HUES6 (cell line): ENCODE measurements around the gene IL16.

Experiments
- H3K27ac ChIP-seq: 2 replicates; pipeline ENCODE4 v1.7.0; 2013; ENCODE audit warnings: low read depth, mild to moderate bottlenecking, low read length, inconsistent platforms
- H3K27me3 ChIP-seq: 2 replicates; pipeline ENCODE4 v1.6.1; 2013; ENCODE audit warnings: low read length; ENCODE audit not compliant: control insufficient read depth, insufficient read depth
- H3K36me3 ChIP-seq: 2 replicates; pipeline ENCODE4 v1.6.1; 2013; ENCODE audit warnings: low read length; ENCODE audit not compliant: control insufficient read depth, insufficient read depth
- H3K4me1 ChIP-seq: 2 replicates; pipeline ENCODE4 v1.6.1; 2013; ENCODE audit warnings: low read length; ENCODE audit not compliant: control insufficient read depth, insufficient read depth
- H3K4me3 ChIP-seq: 2 replicates; pipeline ENCODE4 v1.5.1; 2013; ENCODE audit warnings: low read depth, low read length
- H3K9ac ChIP-seq: one replicate; pipeline ENCODE4 v1.6.1; 2013; ENCODE audit warnings: mild to moderate bottlenecking, low read length
- H3K9me3 ChIP-seq: 2 replicates; pipeline ENCODE4 v1.6.1; 2013; ENCODE audit warnings: low read depth, low read length; ENCODE audit not compliant: control insufficient read depth, insufficient read depth

IL16 gene

DNA sequence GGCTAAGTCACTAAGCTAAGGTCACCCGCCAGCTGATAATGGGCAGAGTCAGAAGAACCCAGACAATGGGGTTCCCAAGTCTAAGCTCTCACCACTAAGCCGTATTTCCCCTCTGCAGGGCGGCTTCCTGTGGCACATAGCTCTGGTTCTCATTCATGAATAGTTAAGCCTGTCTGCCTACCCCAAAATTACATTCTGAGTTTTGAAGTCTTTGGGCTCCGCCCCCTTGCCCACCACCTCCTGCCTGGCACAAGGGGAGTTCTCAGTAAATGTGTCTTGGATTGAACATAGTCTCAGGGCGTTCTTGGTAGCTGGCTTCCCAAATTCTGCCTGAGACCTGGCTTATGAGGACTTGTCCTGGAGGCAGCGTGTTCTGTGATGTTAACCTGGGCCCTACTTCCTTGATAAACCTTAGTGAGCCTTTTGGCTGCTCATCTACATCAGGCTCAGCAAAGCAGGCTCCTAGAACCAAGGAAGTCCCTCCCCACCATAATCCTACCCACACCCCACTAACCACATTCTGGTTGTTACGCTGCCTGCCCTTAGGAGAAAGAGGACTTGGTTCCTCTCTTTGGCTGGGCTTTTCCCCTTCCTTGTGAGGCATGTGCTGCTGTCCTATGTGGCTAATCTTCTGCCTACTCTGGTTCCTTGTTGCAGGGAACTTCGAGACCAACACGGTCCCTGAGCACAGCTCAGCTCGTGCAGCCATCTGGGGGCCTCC, 72.4 kb downstream of the IL16 start:
- Histone ChIP-seq H3K27ac (no peak overlapping the region), H3K36me3 (no peaks in the 10 kb centered on the region), H3K4me1 (peaks cover 7% of the 10 kb centered on the region), H3K27me3 (no peaks in the 10 kb centered on the region), H3K9me3 (no peaks in the 10 kb centered on the region), H3K4me3 (no peak overlapping the region), H3K9ac (no peak overlapping the region)

- no peaks in the 10 kb centered on the region for H3K36me3 ChIP-seq
- no peaks in the 10 kb centered on the region for H3K27me3 ChIP-seq
- no peak overlapping the region for H3K4me3 ChIP-seq
- peaks cover 11% of the 10 kb centered on the region for H3K4me1 ChIP-seq
- no peaks in the 10 kb centered on the region for H3K9me3 ChIP-seq
- H3K27ac ChIP-seq = no peak overlapping the region
- H3K9ac ChIP-seq = no peak overlapping the region
These were observed 73.5 kb downstream of the IL16 start for GRCh38 chr15:81270188-81270587.

DNA sequence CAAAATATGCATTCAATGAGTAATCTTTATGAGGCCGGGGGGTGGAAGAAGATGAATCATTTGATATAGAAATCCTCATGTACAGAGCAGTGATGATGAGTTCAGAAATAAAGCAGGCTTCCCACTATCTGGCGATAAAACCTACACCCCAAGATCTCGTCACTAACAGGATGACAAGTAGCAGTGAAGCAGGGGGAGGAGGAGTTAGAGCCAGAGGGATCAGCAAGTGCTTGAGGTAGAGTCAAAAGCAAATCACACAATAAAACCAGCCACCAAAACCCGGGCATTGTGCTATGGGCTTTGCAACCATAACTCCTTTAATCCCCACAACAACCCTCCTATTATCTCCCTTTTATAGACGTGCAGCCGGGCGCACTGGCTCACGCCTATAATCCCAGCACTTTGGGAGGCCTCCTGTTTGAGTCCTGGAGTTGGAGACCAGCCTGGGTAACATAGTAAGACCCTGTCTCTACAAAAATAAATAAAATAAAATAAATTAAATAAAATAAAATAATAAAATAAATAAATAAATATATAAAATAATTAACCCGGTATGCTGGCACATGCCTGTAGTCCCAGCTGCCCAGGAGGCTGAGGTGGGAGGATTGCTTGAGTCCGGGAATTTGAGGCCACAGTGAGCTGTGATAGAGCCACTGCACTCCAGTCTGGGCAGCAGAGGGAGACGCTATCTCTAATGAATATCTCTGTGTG, 74.3 kb downstream of the IL16 start:
- no peak overlapping the region for H3K27ac ChIP-seq
- H3K36me3 ChIP-seq = no peaks in the 10 kb centered on the region
- H3K27me3 ChIP-seq = no peaks in the 10 kb centered on the region
- no peak overlapping the region for H3K9ac ChIP-seq
- no peak overlapping the region for H3K4me3 ChIP-seq
- peaks cover 7% of the 10 kb centered on the region for H3K4me1 ChIP-seq
- no peaks in the 10 kb centered on the region for H3K9me3 ChIP-seq

GRCh38 chr15:81271761-81272644, 75.3 kb downstream of the IL16 start:
- H3K27me3 ChIP-seq = no peaks in the 10 kb centered on the region
- peaks cover 4% of the 10 kb centered on the region for H3K4me1 ChIP-seq
- H3K36me3 ChIP-seq = no peaks in the 10 kb centered on the region
- H3K9me3 ChIP-seq = no peaks in the 10 kb centered on the region
- no peak overlapping the region for H3K9ac ChIP-seq
- no peak overlapping the region for H3K4me3 ChIP-seq
- H3K27ac ChIP-seq = no peak overlapping the region

GRCh38 chr15:81273200-81273599, 76.5 kb downstream of the IL16 start:
- Histone ChIP-seq H3K9me3 (peaks cover 6% of the 10 kb centered on the region), H3K27me3 (no peaks in the 10 kb centered on the region), H3K4me1 (peaks cover 4% of the 10 kb centered on the region), H3K27ac (no peak overlapping the region), H3K9ac (no peak overlapping the region), H3K36me3 (no peaks in the 10 kb centered on the region), H3K4me3 (no peak overlapping the region)

GRCh38 chr15:81273855-81274254, 77.2 kb downstream of the IL16 start:
- H3K27me3 ChIP-seq = no peaks in the 10 kb centered on the region
- peaks cover 4% of the 10 kb centered on the region for H3K4me1 ChIP-seq
- H3K9ac ChIP-seq = no peak overlapping the region
- H3K4me3 ChIP-seq = no peak overlapping the region
- no peak overlapping the region for H3K27ac ChIP-seq
- H3K36me3 ChIP-seq = no peaks in the 10 kb centered on the region
- peaks cover 6% of the 10 kb centered on the region for H3K9me3 ChIP-seq

GRCh38 chr15:81274255-81274654, 77.6 kb downstream of the IL16 start:
- Histone ChIP-seq H3K36me3 (no peaks in the 10 kb centered on the region), H3K9me3 (peaks cover 6% of the 10 kb centered on the region), H3K27me3 (no peaks in the 10 kb centered on the region), H3K4me1 (peaks cover 4% of the 10 kb centered on the region), H3K27ac (no peak overlapping the region), H3K9ac (no peak overlapping the region), H3K4me3 (no peak overlapping the region)

- Histone ChIP-seq H3K4me3 (no peak overlapping the region), H3K36me3 (no peaks in the 10 kb centered on the region), H3K27me3 (no peaks in the 10 kb centered on the region), H3K4me1 (peaks cover 4% of the 10 kb centered on the region), H3K27ac (no peak overlapping the region), H3K9ac (no peak overlapping the region), H3K9me3 (peaks cover 6% of the 10 kb centered on the region)
These were observed 78.4 kb downstream of the IL16 start for GRCh38 chr15:81274931-81275707.

- Histone ChIP-seq H3K27ac (no peak overlapping the region), H3K9ac (no peak overlapping the region), H3K4me3 (no peak overlapping the region), H3K36me3 (no peaks in the 10 kb centered on the region), H3K9me3 (peaks cover 6% of the 10 kb centered on the region), H3K4me1 (peaks cover 4% of the 10 kb centered on the region), H3K27me3 (no peaks in the 10 kb centered on the region)
These were observed 79.2 kb downstream of the IL16 start for GRCh38 chr15:81275711-81276392.

- Histone ChIP-seq H3K4me1 (peaks cover 4% of the 10 kb centered on the region), H3K36me3 (no peaks in the 10 kb centered on the region), H3K27ac (no peak overlapping the region), H3K9ac (no peak overlapping the region), H3K27me3 (no peaks in the 10 kb centered on the region), H3K4me3 (no peak overlapping the region), H3K9me3 (peaks cover 6% of the 10 kb centered on the region)
These were observed 80.3 kb downstream of the IL16 start for GRCh38 chr15:81276967-81277366.
